KMS-11 (cell line): ENCODE measurements around the gene LSG1.

ENCODE experiments used
- H2AFZ ChIP-seq: fragments of 200-600 bp; sonication (generic); 2 replicates; pipeline ENCODE4 v1.6.1; 2016; ENCODE audit warnings: antibody characterized with exemption, mixed run types, low read depth
- H3K27ac ChIP-seq: fragments of 200-600 bp; sonication (generic); 2 replicates; pipeline ENCODE4 v1.6.1; 2016; ENCODE audit warnings: mild to moderate bottlenecking, mixed run types
- H3K27me3 ChIP-seq: fragments of 200-600 bp; sonication (generic); 2 replicates; pipeline ENCODE4 v1.6.1; 2017; ENCODE audit warnings: mild to moderate bottlenecking, low read depth, mixed run types, moderate library complexity; ENCODE audit not compliant: insufficient read depth
- H3K36me3 ChIP-seq: fragments of 200-600 bp; sonication (generic); 2 replicates; pipeline ENCODE4 v1.6.1; 2017; ENCODE audit warnings: mild to moderate bottlenecking, mixed run types; ENCODE audit not compliant: insufficient read depth
- H3K4me1 ChIP-seq: fragments of 200-600 bp; sonication (generic); 2 replicates; pipeline ENCODE4 v1.6.1; 2016; ENCODE audit warnings: mild to moderate bottlenecking, low read depth, mixed run types; ENCODE audit not compliant: poor library complexity, severe bottlenecking
- H3K4me2 ChIP-seq: fragments of 200-600 bp; sonication (generic); 2 replicates; pipeline ENCODE4 v1.7.0; 2016; ENCODE audit warnings: mild to moderate bottlenecking, mixed run types
- H3K4me3 ChIP-seq: fragments of 200-600 bp; sonication (generic); IDR thresholded peaks from 2 replicates; pipeline ENCODE4 v1.6.1; 2017; ENCODE audit warnings: low read depth, low read length, mixed read lengths; ENCODE audit not compliant: insufficient read depth
- H3K79me2 ChIP-seq: fragments of 200-600 bp; sonication (generic); 2 replicates; pipeline ENCODE4 v1.6.1; 2016; ENCODE audit warnings: low read depth, mixed run types; ENCODE audit not compliant: insufficient read depth
- H3K9ac ChIP-seq: fragments of 200-600 bp; sonication (generic); 2 replicates; pipeline ENCODE4 v1.6.1; 2016; ENCODE audit warnings: mild to moderate bottlenecking, mixed run types
- H4K20me1 ChIP-seq: fragments of 200-600 bp; sonication (generic); 2 replicates; pipeline ENCODE4 v1.6.1; 2016; ENCODE audit warnings: mild to moderate bottlenecking, mixed run types; ENCODE audit not compliant: insufficient read depth
- CTCF ChIP-seq: fragments of 200-600 bp; sonication (generic); conservative IDR thresholded peaks from 2 replicates; pipeline ENCODE4 v1.6.1; 2017; ENCODE audit warnings: low read depth, mild to moderate bottlenecking, antibody characterized with exemption, low read length, moderate library complexity, mixed read lengths

The LSG1 gene

GRCh38 chr3:194696702-194697101 lies 24.7 kb upstream of the LSG1 start:
- no peak for TF ChIP-seq CTCF
- Histone ChIP-seq H3K4me3 (no peak overlapping the region), H3K4me1 (no peaks in the 10 kb centered on the region), H4K20me1 (no peaks in the 10 kb centered on the region), H3K4me2 (no peak overlapping the region), H2AFZ (no peak overlapping the region), H3K27me3 (no peaks in the 10 kb centered on the region), H3K27ac (no peak overlapping the region), H3K9ac (no peak overlapping the region), H3K79me2 (no peaks in the 10 kb centered on the region), H3K36me3 (no peaks in the 10 kb centered on the region)

DNA sequence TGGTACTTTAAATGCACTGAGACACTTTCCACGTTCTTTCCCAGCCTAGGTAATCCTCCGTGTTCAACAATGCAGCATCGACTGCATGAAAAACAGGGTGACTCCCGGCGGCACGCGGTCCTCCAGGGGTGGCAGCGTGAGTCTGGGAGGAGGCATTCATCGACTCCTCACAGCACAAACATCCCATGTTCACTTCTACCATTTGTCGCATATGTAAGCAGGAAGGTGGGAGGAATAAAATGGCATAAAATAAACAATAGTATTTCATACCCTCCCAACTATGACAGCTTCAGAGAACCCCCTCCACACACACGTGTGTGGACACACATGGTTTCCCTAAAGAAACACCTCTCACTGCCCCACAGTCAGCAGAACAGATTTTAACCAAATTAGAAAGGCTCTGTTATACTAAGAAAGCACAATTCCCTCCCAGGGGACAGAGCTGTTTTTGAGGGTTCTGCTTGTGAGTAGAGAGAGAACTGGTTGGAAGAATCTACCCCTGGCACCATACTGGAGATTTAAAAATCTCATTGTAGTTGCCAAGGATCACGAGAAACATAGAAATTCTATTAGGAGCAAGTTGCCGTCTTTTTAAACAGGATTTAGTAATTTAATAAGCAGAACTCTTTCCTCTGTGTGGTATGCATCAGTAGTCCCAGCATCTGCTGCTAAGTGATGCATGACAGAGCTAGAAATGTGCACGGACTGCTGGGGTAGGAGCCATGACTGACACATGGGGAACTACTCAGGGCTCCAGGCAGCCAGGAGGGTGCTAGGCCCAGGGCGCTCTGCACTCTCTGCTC lies 19.7 kb upstream of the LSG1 start:
- no peak overlapping the region for H3K4me2 ChIP-seq
- no peaks in the 10 kb centered on the region for H4K20me1 ChIP-seq
- H3K36me3 ChIP-seq = no peaks in the 10 kb centered on the region
- TF ChIP-seq CTCF = no peak
- H3K79me2 ChIP-seq = no peaks in the 10 kb centered on the region
- H3K27ac ChIP-seq = no peak overlapping the region
- peaks cover 8% of the 10 kb centered on the region for H3K4me1 ChIP-seq
- no peak overlapping the region for H3K9ac ChIP-seq
- H3K4me3 ChIP-seq = no peak overlapping the region
- peaks cover 8% of the 10 kb centered on the region for H3K27me3 ChIP-seq
- H2AFZ ChIP-seq = no peak overlapping the region

DNA sequence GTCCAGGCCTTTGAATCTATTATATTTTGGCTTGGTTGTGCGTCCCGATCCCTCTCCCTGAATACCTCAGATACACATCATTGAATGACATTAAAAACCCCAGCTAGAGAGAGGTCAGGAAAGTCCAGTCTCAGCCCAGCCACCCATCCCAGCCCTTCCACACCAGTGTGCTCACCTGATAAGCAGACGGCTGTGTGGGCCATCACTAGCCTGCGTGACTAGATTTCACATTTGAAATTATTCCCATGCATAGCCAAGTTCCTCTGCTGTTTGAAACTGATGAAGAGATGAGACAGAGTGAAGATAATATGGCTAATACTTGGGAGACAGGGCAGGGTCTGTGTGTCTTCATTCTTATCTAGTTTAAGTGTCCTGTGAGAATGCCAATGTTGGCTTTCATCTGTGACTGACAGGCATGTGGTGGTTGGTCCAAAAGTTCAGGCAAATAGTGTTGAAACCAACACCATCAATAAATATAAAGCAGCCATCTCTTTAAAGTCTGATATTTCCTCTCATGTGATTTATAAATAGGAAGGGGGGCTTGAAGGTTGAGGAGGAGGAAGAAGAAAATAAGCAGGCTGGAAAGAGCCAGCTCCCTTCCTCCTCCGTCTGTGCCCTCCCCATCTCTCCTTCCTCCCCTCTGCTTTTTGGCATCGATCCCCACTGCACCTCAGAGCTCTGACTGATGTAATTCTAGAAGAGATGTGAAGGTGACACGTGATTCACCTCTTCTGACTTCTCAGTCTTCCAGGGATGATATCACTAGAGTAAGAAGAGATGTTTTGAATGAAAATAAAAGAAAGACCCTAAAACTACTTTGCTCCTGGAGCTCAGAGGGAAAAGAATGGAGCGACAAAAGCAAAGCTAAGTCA lies 18.7 kb upstream of the LSG1 start:
- Histone ChIP-seq H4K20me1 (no peaks in the 10 kb centered on the region), H3K4me2 (no peak overlapping the region), H3K4me3 (no peak overlapping the region), H3K9ac (no peak overlapping the region), H3K27me3 (peaks cover 13% of the 10 kb centered on the region), H3K27ac (no peak overlapping the region), H3K79me2 (no peaks in the 10 kb centered on the region), H3K36me3 (no peaks in the 10 kb centered on the region), H2AFZ (no peak overlapping the region), H3K4me1 (peaks cover 12% of the 10 kb centered on the region)
- TF ChIP-seq CTCF = no peak

- Histone ChIP-seq H3K4me1 (peaks cover 22% of the 10 kb centered on the region), H3K4me2 (no peak overlapping the region), H3K9ac (no peak overlapping the region), H3K36me3 (no peaks in the 10 kb centered on the region), H3K4me3 (no peak overlapping the region), H3K27ac (no peak overlapping the region), H3K27me3 (peaks cover 13% of the 10 kb centered on the region), H2AFZ (no peak overlapping the region), H4K20me1 (no peaks in the 10 kb centered on the region), H3K79me2 (no peaks in the 10 kb centered on the region)
- TF ChIP-seq CTCF = no peak
Observed at GRCh38 chr3:194689493-194689944, 17.5 kb upstream of the LSG1 start.
